Measurements from ENCODE around the gene ZBTB20. TPM values are rescaled to one million over a fixed set of nuclear protein-coding genes. Genes with fewer than 3 reads are reported as not detected.

The ZBTB20 gene
- total and polyA plus RNA-seq, 2 experiments from 2014 or later: 15.7 to 37.3 TPM

- TF ChIP-seq, protein P1, sequence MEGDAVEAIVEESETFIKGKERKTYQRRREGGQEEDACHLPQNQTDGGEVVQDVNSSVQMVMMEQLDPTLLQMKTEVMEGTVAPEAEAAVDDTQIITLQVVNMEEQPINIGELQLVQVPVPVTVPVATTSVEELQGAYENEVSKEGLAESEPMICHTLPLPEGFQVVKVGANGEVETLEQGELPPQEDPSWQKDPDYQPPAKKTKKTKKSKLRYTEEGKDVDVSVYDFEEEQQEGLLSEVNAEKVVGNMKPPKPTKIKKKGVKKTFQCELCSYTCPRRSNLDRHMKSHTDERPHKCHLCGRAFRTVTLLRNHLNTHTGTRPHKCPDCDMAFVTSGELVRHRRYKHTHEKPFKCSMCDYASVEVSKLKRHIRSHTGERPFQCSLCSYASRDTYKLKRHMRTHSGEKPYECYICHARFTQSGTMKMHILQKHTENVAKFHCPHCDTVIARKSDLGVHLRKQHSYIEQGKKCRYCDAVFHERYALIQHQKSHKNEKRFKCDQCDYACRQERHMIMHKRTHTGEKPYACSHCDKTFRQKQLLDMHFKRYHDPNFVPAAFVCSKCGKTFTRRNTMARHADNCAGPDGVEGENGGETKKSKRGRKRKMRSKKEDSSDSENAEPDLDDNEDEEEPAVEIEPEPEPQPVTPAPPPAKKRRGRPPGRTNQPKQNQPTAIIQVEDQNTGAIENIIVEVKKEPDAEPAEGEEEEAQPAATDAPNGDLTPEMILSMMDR (IDR thresholded peaks at IDR 0.05; ENCODE audit: low read depth, low read length): no peak
- no peaks in the 10 kb centered on the region for H3K27me3 ChIP-seq
- H3K27ac ChIP-seq: no peak overlapping the region
Measured at GRCh38 chr3:115161866-115162265, 14.8 kb upstream of the ZBTB20 start.

GRCh38 chr3:115161168-115161834, 14.2 kb upstream of the ZBTB20 start:
- TF ChIP-seq, protein P1 (IDR thresholded peaks at IDR 0.05; ENCODE audit: low read depth, low read length): no peak
- no peak overlapping the region for H3K27ac ChIP-seq

More at GRCh38 chr3:115161866-115162265, 14.8 kb upstream of the ZBTB20 start:
- DNase-seq (ENCODE audit: low read depth in 1 of 2, low spot score in 1 of 2): no peak
- Histone ChIP-seq H3K4me3 (no peak overlapping the region), H3K4me1 (ENCODE audit: low read depth) (no peaks in the 10 kb centered on the region), H3K9me3 (ENCODE audit: low read depth) (no peaks in the 10 kb centered on the region), H3K36me3 (no peaks in the 10 kb centered on the region)

DNA sequence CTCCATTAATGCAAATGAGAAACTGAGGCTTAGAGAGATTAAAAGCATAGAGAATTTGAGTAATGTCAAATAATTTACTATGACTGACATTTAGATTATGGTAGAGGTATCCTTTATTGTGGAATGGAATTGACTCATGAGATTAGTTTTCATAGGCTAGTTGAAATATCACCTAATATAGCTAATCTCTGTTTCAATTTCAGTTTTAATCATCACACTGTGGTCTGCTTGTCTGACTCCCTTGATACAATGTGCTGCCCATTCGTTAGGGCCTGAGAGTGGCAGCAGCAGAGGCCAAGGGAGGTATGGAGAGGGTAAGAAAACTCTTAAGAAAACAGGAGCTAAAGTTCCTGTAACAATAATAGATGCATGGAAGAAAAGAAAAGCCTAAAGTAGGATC, 13.2 kb upstream of the ZBTB20 start:
- TF ChIP-seq, protein P1 (IDR thresholded peaks at IDR 0.05; ENCODE audit: low read depth, low read length): no peak
- DNase-seq (ENCODE audit: low read depth in 1 of 2, low spot score in 1 of 2): no peak
- Histone ChIP-seq H3K4me3 (no peak overlapping the region), H3K4me1 (ENCODE audit: low read depth) (no peaks in the 10 kb centered on the region), H3K9me3 (ENCODE audit: low read depth) (no peaks in the 10 kb centered on the region), H3K36me3 (no peaks in the 10 kb centered on the region), H3K27ac (no peak overlapping the region), H3K27me3 (no peaks in the 10 kb centered on the region)

More at GRCh38 chr3:115161168-115161834, 14.2 kb upstream of the ZBTB20 start:
- DNase-seq (ENCODE audit: low read depth in 1 of 2, low spot score in 1 of 2): no peak
- H3K36me3 ChIP-seq: no peaks in the 10 kb centered on the region
- no peaks in the 10 kb centered on the region for H3K27me3 ChIP-seq
- H3K9me3 ChIP-seq (ENCODE audit: low read depth): no peaks in the 10 kb centered on the region
- H3K4me3 ChIP-seq: no peak overlapping the region
- H3K4me1 ChIP-seq (ENCODE audit: low read depth): no peaks in the 10 kb centered on the region

GRCh38 chr3:115156046-115156654, 9.1 kb upstream of the ZBTB20 start:
- H3K4me3 ChIP-seq: no peak overlapping the region
- no peak for DNase-seq (ENCODE audit: low read depth in 1 of 2, low spot score in 1 of 2)
- H3K27me3 ChIP-seq: no peaks in the 10 kb centered on the region
- no peaks in the 10 kb centered on the region for H3K4me1 ChIP-seq (ENCODE audit: low read depth)
- H3K27ac ChIP-seq: no peak overlapping the region
- TF ChIP-seq, protein P1 (IDR thresholded peaks at IDR 0.05; ENCODE audit: low read depth, low read length): no peak
- no peaks in the 10 kb centered on the region for H3K36me3 ChIP-seq
- H3K9me3 ChIP-seq (ENCODE audit: low read depth): no peaks in the 10 kb centered on the region

DNA sequence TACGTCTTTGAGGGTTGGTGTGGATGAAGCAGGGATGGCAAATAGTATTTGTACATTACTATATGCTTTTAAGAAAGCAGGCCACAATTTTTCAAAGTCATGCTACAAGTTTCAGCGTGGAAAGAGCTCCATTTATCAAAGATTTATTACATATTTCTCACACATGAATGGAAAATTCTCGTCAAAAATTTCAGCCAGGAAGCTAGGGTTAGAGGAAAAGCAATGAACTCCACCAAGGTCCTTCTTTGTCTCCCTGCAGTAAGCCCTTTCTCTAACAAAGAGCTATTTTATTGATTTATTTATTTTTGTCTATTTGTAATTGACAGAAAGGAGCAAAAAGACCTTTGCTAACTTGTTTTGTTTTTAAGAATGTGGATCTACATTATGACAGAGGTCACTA, 7.5 kb upstream of the ZBTB20 start:
- no peak for DNase-seq (ENCODE audit: low read depth in 1 of 2, low spot score in 1 of 2)
- Histone ChIP-seq H3K36me3 (no peaks in the 10 kb centered on the region), H3K4me3 (no peak overlapping the region), H3K4me1 (ENCODE audit: low read depth) (no peaks in the 10 kb centered on the region), H3K27me3 (no peaks in the 10 kb centered on the region), H3K27ac (no peak overlapping the region), H3K9me3 (ENCODE audit: low read depth) (no peaks in the 10 kb centered on the region)
- TF ChIP-seq, protein P1 (IDR thresholded peaks at IDR 0.05; ENCODE audit: low read depth, low read length): no peak
